Smooth muscle cell (in vitro differentiated cells): Measurements from ENCODE around the gene ETNK1. TPM values are rescaled to one million over a fixed set of nuclear protein-coding genes. Genes with fewer than 3 reads are reported as not detected.
"Not testable (repeated sequence)": the region's sequence is repeated elsewhere in the genome, so short reads cannot be mapped to it uniquely, and the experiment has no call there.

ENCODE experiments used
- DNase-seq: peaks from one replicate; lab custom pipeline; 2025; ENCODE audit not compliant: unreplicated experiment; lab: John Stamatoyannopoulos, UW
- H2AFZ ChIP-seq: fragments of 200-600 bp; sonication (generic); 2 replicates; pipeline ENCODE4 v1.6.0; 2016; ENCODE audit warnings: antibody characterized with exemption, low read depth, mild to moderate bottlenecking
- H3F3A ChIP-seq: fragments of 200-600 bp; sonication (generic); 2 replicates; pipeline ENCODE4 v1.6.0; 2017; ENCODE audit warnings: antibody characterized with exemption, low read depth
- H3K27ac ChIP-seq: fragments of 200-600 bp; sonication (generic); 2 replicates; pipeline ENCODE4 v1.5.1; 2016; ENCODE audit warnings: low read depth, mild to moderate bottlenecking
- H3K27me3 ChIP-seq: fragments of 200-600 bp; sonication (generic); 2 replicates; pipeline ENCODE4 v1.6.1; 2016; ENCODE audit warnings: low read depth, mild to moderate bottlenecking
- H3K36me3 ChIP-seq: fragments of 200-600 bp; sonication (generic); 2 replicates; pipeline ENCODE4 v1.5.1; 2016; ENCODE audit warnings: low read depth
- H3K4me1 ChIP-seq: fragments of 200-600 bp; sonication (generic); 2 replicates; pipeline ENCODE4 v1.5.1; 2016; ENCODE audit warnings: low read depth
- H3K4me2 ChIP-seq: fragments of 200-600 bp; sonication (generic); 2 replicates; pipeline ENCODE4 v1.6.0; 2016; ENCODE audit warnings: mild to moderate bottlenecking
- H3K4me3 ChIP-seq: fragments of 200-600 bp; sonication (generic); 2 replicates; pipeline ENCODE4 v1.5.1; 2016; ENCODE audit warnings: mild to moderate bottlenecking
- H3K79me2 ChIP-seq: fragments of 200-600 bp; sonication (generic); 2 replicates; pipeline ENCODE4 v1.6.0; 2016; ENCODE audit warnings: low read depth, mild to moderate bottlenecking
- H3K9ac ChIP-seq: fragments of 200-600 bp; sonication (generic); 2 replicates; pipeline ENCODE4 v1.6.0; 2016; ENCODE audit warnings: low read depth
- H3K9me3 ChIP-seq: fragments of 200-600 bp; sonication (generic); replicated peaks from 2 replicates; pipeline ENCODE4 v1.5.1; 2016; ENCODE audit warnings: low read depth
- H4K20me1 ChIP-seq: fragments of 200-600 bp; sonication (generic); 2 replicates; pipeline ENCODE4 v1.6.0; 2016; ENCODE audit warnings: low read depth
- CTCF ChIP-seq: fragments of 200-600 bp; sonication (generic); IDR thresholded peaks from 2 replicates; pipeline ENCODE4 v1.5.1; 2017; ENCODE audit warnings: borderline replicate concordance, mild to moderate bottlenecking, antibody characterized with exemption; ENCODE audit not compliant: insufficient read depth, poor library complexity, severe bottlenecking
- WGBS: methylation state at CpG from one replicate; pipeline ENCODE4 v1.1.7; 2016; ENCODE audit warnings: low lambda C conversion rate; 5-methylcytosine and 5-hydroxymethylcytosine counted together
- polyA plus RNA-seq: library from polyadenylated mRNA; unstranded; fragments of >200 nt; fragmentation: Nextera tagmentation; extraction: Ambion mirVana; gene quantifications from 2 replicates; pipeline ENCODE4 v1.2.1, GENCODE V29; 2016
- total RNA-seq: library from RNA; depleted of rRNA; stranded (reverse); fragments of >200 nt; gene quantifications from 2 replicates; pipeline ENCODE4 v1.2.3, GENCODE V29; 2014

ETNK1 gene
- total and polyA plus RNA-seq, 2 experiments from 2014 or later: 19.2 to 35.7 TPM

- WGBS: 25% methylated on average over 3 of the region's 3 CpGs
- no peak for TF ChIP-seq CTCF
- Histone ChIP-seq H3K4me3 (no peak overlapping the region), H3K79me2 (no peaks in the 10 kb centered on the region), H3K27me3 (no peaks in the 10 kb centered on the region), H3F3A (no peaks in the 10 kb centered on the region), H3K4me1 (no peaks in the 10 kb centered on the region), H3K9me3 (peaks cover 3% of the 10 kb centered on the region), H3K9ac (no peak overlapping the region), H4K20me1 (no peaks in the 10 kb centered on the region), H3K27ac (no peak overlapping the region), H3K4me2 (peak overlapping the region; percentile 23), H2AFZ (no peak overlapping the region), H3K36me3 (no peaks in the 10 kb centered on the region)
- no peak for DNase-seq
These were observed 14.8 kb upstream of the ETNK1 start for GRCh38 chr12:22610131-22610530.

GRCh38 chr12:22612822-22613221 lies 12.1 kb upstream of the ETNK1 start:
- 92% methylated on average over 6 of the region's 6 CpGs for WGBS
- not testable (repeated sequence) for H3K27me3 ChIP-seq, H3K79me2 ChIP-seq, H3F3A ChIP-seq, H3K9ac ChIP-seq, H3K27ac ChIP-seq, H3K36me3 ChIP-seq, DNase-seq, H2AFZ ChIP-seq, H3K4me3 ChIP-seq, H3K4me1 ChIP-seq, H4K20me1 ChIP-seq, H3K4me2 ChIP-seq
- peaks cover 15% of the 10 kb centered on the region for H3K9me3 ChIP-seq

- 86% methylated on average over 2 of the region's 2 CpGs for WGBS
- no peaks in the 10 kb centered on the region for H4K20me1 ChIP-seq
- no peaks in the 10 kb centered on the region for H3K79me2 ChIP-seq
- H3F3A ChIP-seq: no peaks in the 10 kb centered on the region
- no peak for TF ChIP-seq CTCF
- no peak overlapping the region for H3K4me3 ChIP-seq
- no peak overlapping the region for H3K4me2 ChIP-seq
- DNase-seq: no peak
- H3K27me3 ChIP-seq: no peaks in the 10 kb centered on the region
- H2AFZ ChIP-seq: no peak overlapping the region
- no peak overlapping the region for H3K27ac ChIP-seq
- no peaks in the 10 kb centered on the region for H3K4me1 ChIP-seq
- no peaks in the 10 kb centered on the region for H3K36me3 ChIP-seq
- H3K9me3 ChIP-seq: peaks cover 15% of the 10 kb centered on the region
- H3K9ac ChIP-seq: no peak overlapping the region
These were observed 8.9 kb upstream of the ETNK1 start for GRCh38 chr12:22615963-22616501.

- H2AFZ ChIP-seq: no peak overlapping the region
- H3K4me3 ChIP-seq: no peak overlapping the region
- H3K9me3 ChIP-seq: peaks cover 11% of the 10 kb centered on the region
- no peaks in the 10 kb centered on the region for H3K79me2 ChIP-seq
- no peaks in the 10 kb centered on the region for H3F3A ChIP-seq
- DNase-seq: no peak
- H3K4me2 ChIP-seq: no peak overlapping the region
- no peak overlapping the region for H3K9ac ChIP-seq
- no peaks in the 10 kb centered on the region for H3K36me3 ChIP-seq
- no peak for TF ChIP-seq CTCF
- no peaks in the 10 kb centered on the region for H4K20me1 ChIP-seq
- H3K4me1 ChIP-seq: no peaks in the 10 kb centered on the region
- no peak overlapping the region for H3K27ac ChIP-seq
- no peaks in the 10 kb centered on the region for H3K27me3 ChIP-seq
- WGBS: 97% methylated on average over 2 of the region's 2 CpGs
These were observed 7.3 kb upstream of the ETNK1 start for GRCh38 chr12:22617630-22618029.
